Heart left ventricle (tissue), 16 donors: ENCODE results near the gene GRAMD4. TPM values are rescaled to one million over a fixed set of nuclear protein-coding genes. Genes with fewer than 3 reads are reported as not detected.

Experiments
- ATAC-seq, 4 donors: fragments of 200-7000 bp; cut with Tn5 transposase; one replicate each; pipeline ENCODE4 v1.9.1; 2020 to 2022; ENCODE audit warnings: moderate library complexity in 4 of 4, mild to moderate bottlenecking in 3 of 4, moderate number of reproducible peaks in 1 of 4
- DNase-seq, 5 donors: peaks; one replicate each; pipeline ENCODE4 v3.0.0-alpha.2; 2020
- H3K27ac ChIP-seq, 12 donors: fragments of 200-600 bp; sonication (generic) in 4 of 12; one replicate each; pipeline versions ENCODE4 v1.5.0 to v1.8.0; 2016 to 2022; ENCODE audit warnings: mild to moderate bottlenecking in 2 of 12
- H3K27me3 ChIP-seq, 9 donors: fragments of 200-600 bp; sonication (generic) in 2 of 9; one replicate each; pipeline versions ENCODE4 v1.5.1 to v1.8.0; 2016 to 2022; ENCODE audit warnings: mild to moderate bottlenecking in 3 of 9
- H3K36me3 ChIP-seq, 9 donors: fragments of 200-600 bp; sonication (generic) in 2 of 9; one replicate each; pipeline versions ENCODE4 v1.5.0 to v1.8.0; 2018 to 2022; ENCODE audit warnings: mild to moderate bottlenecking in 2 of 9
- H3K4me1 ChIP-seq, 12 donors: fragments of 200-600 bp; sonication (generic) in 4 of 12; one replicate each; pipeline versions ENCODE4 v1.5.0 to v1.8.0; 2016 to 2022; ENCODE audit warnings: mild to moderate bottlenecking in 3 of 12
- H3K4me3 ChIP-seq, 12 donors: fragments of 200-600 bp; sonication (generic) in 4 of 12; one replicate each; pipeline versions ENCODE4 v1.5.0 to v1.8.0; 2017 to 2022; ENCODE audit warnings: mild to moderate bottlenecking in 9 of 12, moderate library complexity in 4 of 12
- H3K9me3 ChIP-seq, 12 donors: fragments of 200-600 bp; sonication (generic) in 4 of 12; one replicate each; pipeline versions ENCODE4 v1.5.0 to v1.8.0; 2016 to 2022; ENCODE audit warnings: mild to moderate bottlenecking in 1 of 12
- POLR2A ChIP-seq, 2 donors: fragments of 450-650 bp; IDR thresholded peaks; one replicate each; pipeline ENCODE4 v1.6.1; 2017; ENCODE audit warnings: antibody characterized with exemption in 2 of 2, mild to moderate bottlenecking in 2 of 2, moderate library complexity in 2 of 2
- WGBS, 4 donors: extraction: QIAGEN DNeasy Blood & Tissue Kit in 2 of 4; methylation state at CpG; one replicate each; pipeline versions ENCODE4 v1.1.5 to v1.1.7; 2013 to 2018; 5-methylcytosine and 5-hydroxymethylcytosine counted together
- intact Hi-C, 10 donors: fragments of 100-400 bp; cut with DNase I; formaldehyde crosslinking; loops; one replicate each; pipeline versions ENCODE4 v1.11.1 to v1.14.2; 2022
- long read RNA-seq, 3 donors: library from polyadenylated mRNA; unstranded; transcript quantifications; one replicate each; pipeline ENCODE4 v2.0.0, GENCODE V29; 2020 to 2021
- polyA plus RNA-seq, 2 donors: library from polyadenylated mRNA; stranded (reverse); fragments of 200-250 nt; gene quantifications; one replicate each; pipeline ENCODE4 v1.2.3, GENCODE V29; 2013
- total RNA-seq, 9 donors: library from RNA; depleted of rRNA in 2 of 9; stranded (reverse); fragments of >200 nt in 2 of 9; fragmentation: NEBNext Ultra II Directional in 3 of 9; extraction: Animal tissue kit (Norgen Biotek cat#: 25700) in 3 of 9; gene quantifications; one replicate each; pipeline versions ENCODE4 v1.1.0 to v1.2.4, GENCODE V29; 2016 to 2023
- TF ChIP-seq, protein P1 (sequence below), 12 donors: fragments of 200-600 bp; sonication (generic) in 4 of 12; IDR thresholded peaks; one replicate each; pipeline versions ENCODE4 v1.5.0 to v1.8.0; 2018 to 2022; ENCODE audit warnings: antibody characterized with exemption in 12 of 12, mild to moderate bottlenecking in 5 of 12
- donor health status: ischemic (EF 13 %, LVEDD 7.1; RV severe dilation, severe dysfunction).
- donor health status: healthy with polysubstance abuse.
- donor health status: DM: no; HTN: yes; CAD: no.
- donor health status: DM: no; HTN: no; CAD: no.
- donor health status: ischemic (EF 25% LVEDD 6.9; RV normal size, moderate dysfunction).
- donor health status: ischemic (EF 25% LVEDD 5.7; RV mildly dilated, moderate dysfunction).
- donor health status: healthy.
- donor health status: DM: yes; HTN: yes; CAD: no.
- donor health status: ischemic (EF 35%, LVEDD 5.7; RV mildly dilated, moderate dysfunction).
- donor health status: nonischemic (EF 11% LVEDD 7.7; RV severe dilation, severe dysfunction).
- donor health status: DM: yes; HTN: yes; CAD: no.
- donor health status: PGD.
- donor health status: ischemic (EF 29% LVEDD 5.4; RV normal size, mild dysfunction).
- donor health status: nonischemic (EF 23%, LVEDD 6.1; RV moderate dilation, normal function).

GRAMD4 gene
- total RNA-seq: 100 to 1,000 TPM in 2 of 9 donors, 10 to 100 TPM in 7; 31.2 to 122 (median 72.5) TPM
- 10 to 100 TPM; 22.4 to 53.2 TPM for polyA plus RNA-seq
- long read RNA-seq, donor 1, partial matches to known transcripts: 16 of 100 reads
- long read RNA-seq, donor 1, other reads (novel, unspliced or antisense): 82 of 100 reads
- long read RNA-seq, donor 2, full-length matches to known transcripts: 2 of 123 reads
- long read RNA-seq, donor 2, partial matches to known transcripts: 56 of 123 reads
- long read RNA-seq, donor 2, other reads (novel, unspliced or antisense): 65 of 123 reads
- long read RNA-seq, donor 3, full-length matches to known transcripts: 4 of 187 reads
- long read RNA-seq, donor 3, partial matches to known transcripts: 60 of 187 reads
- long read RNA-seq, donor 3, other reads (novel, unspliced or antisense): 123 of 187 reads

DNA sequence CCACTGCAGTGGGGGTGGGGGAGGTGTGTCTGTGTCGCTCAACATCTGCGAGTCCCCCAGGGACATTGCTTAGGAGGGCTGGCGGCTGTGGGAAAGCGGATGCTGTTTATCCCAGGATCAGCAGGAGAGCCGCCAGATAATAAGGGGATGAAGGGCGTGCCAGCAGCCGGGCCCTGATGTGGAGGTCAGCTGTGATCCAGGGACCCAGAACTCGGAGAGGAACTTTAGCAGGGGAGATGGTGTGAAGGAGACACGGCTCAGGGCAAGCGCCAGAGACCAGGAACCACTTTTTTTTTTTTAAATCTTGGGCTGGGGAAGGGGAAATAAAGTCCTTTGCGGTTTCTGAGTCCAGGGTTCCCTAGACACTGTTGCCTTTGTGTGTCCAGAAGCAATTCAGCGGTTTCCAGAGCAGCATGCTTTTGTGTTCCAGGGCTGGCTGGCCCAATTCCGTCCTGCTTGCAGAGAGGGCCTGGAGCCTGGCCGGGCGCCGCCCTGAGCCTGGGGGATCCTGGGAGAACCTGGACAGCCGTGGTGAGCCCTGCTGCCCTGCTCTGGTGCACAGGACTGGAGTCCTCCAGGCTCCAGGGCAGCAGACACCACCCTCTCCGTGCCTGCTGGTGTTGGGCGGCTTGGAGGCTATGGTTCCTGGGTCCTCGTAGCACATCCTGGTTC, at the start of gene GRAMD4:
GRAMD4 (plus strand) TSS at position 557 of the 672 bp plus-strand sequence. CDS start 6,414 bp downstream, outside the sequence.
- 14 to 27% (median 16%) methylated on average over 15 to 20 of the region's 20 CpGs for WGBS, 4 donors
- TF ChIP-seq POLR2A (IDR thresholded peaks at IDR 0.05): no peak
- TF ChIP-seq, protein P1, sequence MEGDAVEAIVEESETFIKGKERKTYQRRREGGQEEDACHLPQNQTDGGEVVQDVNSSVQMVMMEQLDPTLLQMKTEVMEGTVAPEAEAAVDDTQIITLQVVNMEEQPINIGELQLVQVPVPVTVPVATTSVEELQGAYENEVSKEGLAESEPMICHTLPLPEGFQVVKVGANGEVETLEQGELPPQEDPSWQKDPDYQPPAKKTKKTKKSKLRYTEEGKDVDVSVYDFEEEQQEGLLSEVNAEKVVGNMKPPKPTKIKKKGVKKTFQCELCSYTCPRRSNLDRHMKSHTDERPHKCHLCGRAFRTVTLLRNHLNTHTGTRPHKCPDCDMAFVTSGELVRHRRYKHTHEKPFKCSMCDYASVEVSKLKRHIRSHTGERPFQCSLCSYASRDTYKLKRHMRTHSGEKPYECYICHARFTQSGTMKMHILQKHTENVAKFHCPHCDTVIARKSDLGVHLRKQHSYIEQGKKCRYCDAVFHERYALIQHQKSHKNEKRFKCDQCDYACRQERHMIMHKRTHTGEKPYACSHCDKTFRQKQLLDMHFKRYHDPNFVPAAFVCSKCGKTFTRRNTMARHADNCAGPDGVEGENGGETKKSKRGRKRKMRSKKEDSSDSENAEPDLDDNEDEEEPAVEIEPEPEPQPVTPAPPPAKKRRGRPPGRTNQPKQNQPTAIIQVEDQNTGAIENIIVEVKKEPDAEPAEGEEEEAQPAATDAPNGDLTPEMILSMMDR (IDR thresholded peaks at IDR 0.05): no peak
- Histone ChIP-seq H3K27ac (peak within 1 kb of the TSS; percentile 47 to 92 (median 84)), H3K36me3 (peaks cover 0 to under 1% (median 0%) of the 10 kb centered on the region in 9 donors), H3K9me3 (no peaks in the 10 kb centered on the region), H3K27me3 (no peaks in the 10 kb centered on the region), H3K4me3 (peak within 1 kb of the TSS in 1 of 12 donors; percentile 37), H3K4me1 (peaks cover 15 to 74% (median 58%) of the 10 kb centered on the region in 12 donors)
- ATAC-seq (peak; percentile 15 to 59 (median 35)), DNase-seq (peak; percentile 64 to 85 (median 76))
- intact Hi-C loops: loop anchor here in 4 of 10 donors (5.0 kb wide), 3 partner anchors 32 to 43 kb away; no protein-coding TSS in a partner anchor

DNA sequence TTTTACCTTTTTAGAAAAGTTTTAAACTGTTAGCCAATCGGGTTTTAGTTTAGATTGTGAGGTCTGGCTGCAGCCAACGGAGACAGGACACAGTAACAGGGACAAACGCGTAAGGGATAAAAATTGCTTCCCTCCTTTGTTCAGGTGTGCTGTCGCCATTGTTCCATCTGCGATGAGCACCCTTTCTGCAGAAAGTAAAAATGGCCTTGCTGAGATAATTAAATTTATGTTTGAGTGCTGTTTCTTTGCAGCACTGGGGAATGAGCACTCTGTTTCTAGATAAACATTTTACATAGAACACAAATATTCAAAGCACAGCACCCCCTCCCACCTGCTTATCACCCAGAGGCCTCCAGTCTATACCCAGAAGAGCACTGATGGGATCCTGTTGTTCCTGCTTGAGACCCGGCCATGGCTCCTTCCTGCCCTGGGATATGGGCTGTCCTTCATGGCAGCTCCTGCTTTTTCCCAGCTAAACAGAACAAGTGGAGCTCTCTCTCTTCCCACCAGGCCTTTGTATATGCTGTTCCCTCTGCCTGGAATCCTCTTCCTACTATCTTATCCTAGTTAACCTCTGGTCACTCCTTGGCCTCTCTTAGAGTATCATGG, 48.4 kb upstream of the GRAMD4 start:
- intact Hi-C loops: loop anchor here in 2 of 10 donors (5.0 to 10.0 kb wide), 2 partner anchors 96 to 183 kb away; no protein-coding TSS in a partner anchor
- Histone ChIP-seq H3K27me3 (no peaks in the 10 kb centered on the region), H3K4me1 (peaks cover 0 to 35% (median 22%) of the 10 kb centered on the region in 12 donors), H3K27ac (no peak overlapping the region), H3K36me3 (no peaks in the 10 kb centered on the region), H3K4me3 (no peak overlapping the region), H3K9me3 (peaks cover 0 to 14% (median 10%) of the 10 kb centered on the region in 12 donors)
- TF ChIP-seq, protein P1 (IDR thresholded peaks at IDR 0.05): no peak
- TF ChIP-seq POLR2A (IDR thresholded peaks at IDR 0.05): no peak
- 69 to 96% (median 81%) methylated on average over 7 of the region's 7 CpGs for WGBS, 4 donors
- DNase-seq (peak in 2 of 5 donors; percentile 4 to 25), ATAC-seq (no peak)

- H3K9me3 ChIP-seq: peaks cover 0 to 14% (median 10%) of the 10 kb centered on the region in 12 donors
- intact Hi-C loops: loop anchor here in 2 of 10 donors (5.0 to 10.0 kb wide), 2 partner anchors 94 to 182 kb away; no protein-coding TSS in a partner anchor
- ATAC-seq: peak in 3 of 4 donors; percentile 4 to 23 (median 21)
- H3K4me1 ChIP-seq: peaks cover 0 to 42% (median 27%) of the 10 kb centered on the region in 12 donors
- H3K4me3 ChIP-seq: no peak overlapping the region
- H3K27ac ChIP-seq: peak overlapping the region in 5 of 12 donors; percentile 8 to 54 (median 42)
- H3K27me3 ChIP-seq: no peaks in the 10 kb centered on the region
- DNase-seq: peak; percentile 28 to 65 (median 45)
- TF ChIP-seq, protein P1 (IDR thresholded peaks at IDR 0.05): no peak
- no peak for TF ChIP-seq POLR2A (IDR thresholded peaks at IDR 0.05)
- H3K36me3 ChIP-seq: no peaks in the 10 kb centered on the region
- 62 to 76% (median 69%) methylated on average over 17 to 19 of the region's 19 CpGs for WGBS, 4 donors
Observed at GRCh38 chr22:46572911-46573780, 47.0 kb upstream of the GRAMD4 start.
